ENCODE results near the gene TMEM255B. TPM values are rescaled to one million over a fixed set of nuclear protein-coding genes. Genes with fewer than 3 reads are reported as not detected.
"Not testable (repeated sequence)": the region's sequence is repeated elsewhere in the genome, so short reads cannot be mapped to it uniquely, and the experiment has no call there.

Gene TMEM255B
- total RNA-seq, 2 experiments from 2014 or later: 0.63 to 0.91 TPM

- H3K27me3 Mint-ChIP-seq: no peaks in the 10 kb centered on the region
- H3K9me3 Mint-ChIP-seq: no peaks in the 10 kb centered on the region
- no peak for DNase-seq
- no peaks in the 10 kb centered on the region for H3K4me1 Mint-ChIP-seq
- H3K4me3 Mint-ChIP-seq: no peak overlapping the region
- no peak overlapping the region for H3K27ac Mint-ChIP-seq
- CTCF ChIA-PET: interaction anchor here (0.9 kb wide), 1 partner anchor 123 kb away, joined by 3 read pairs; no protein-coding TSS in a partner anchor
- POLR2A ChIA-PET: no interaction called here
- H3K36me3 Mint-ChIP-seq (ENCODE audit: low read depth): peaks cover 3% of the 10 kb centered on the region
These were observed 64.7 kb downstream of the TMEM255B start for GRCh38 chr13:113823771-113824170.

DNA sequence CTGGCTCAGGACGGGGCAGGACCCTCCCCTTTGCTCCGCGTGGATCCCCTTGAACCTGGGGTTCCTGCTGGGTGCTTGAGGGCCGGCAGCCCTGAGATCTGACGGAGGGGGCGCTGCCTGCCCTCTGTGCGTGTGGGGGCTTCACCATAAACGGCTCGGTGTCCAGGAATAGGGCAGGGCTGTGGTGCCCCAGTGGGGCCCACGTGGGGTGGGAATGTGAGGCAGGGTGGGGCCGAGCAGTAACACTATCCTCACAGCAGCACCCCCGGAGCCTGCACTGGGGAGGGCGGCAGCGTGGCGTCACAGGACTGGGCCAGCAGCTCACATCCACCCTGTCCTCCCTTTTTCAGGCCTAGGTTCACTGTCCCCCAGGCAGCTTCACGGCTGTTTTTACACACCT, 66.8 kb downstream of the TMEM255B start:
- H3K27me3 Mint-ChIP-seq: no peaks in the 10 kb centered on the region
- no peak overlapping the region for H3K27ac Mint-ChIP-seq
- peaks cover 3% of the 10 kb centered on the region for H3K36me3 Mint-ChIP-seq (ENCODE audit: low read depth)
- POLR2A ChIA-PET: no interaction called here
- no peaks in the 10 kb centered on the region for H3K9me3 Mint-ChIP-seq
- no peak for DNase-seq
- CTCF ChIA-PET: no interaction called here
- no peaks in the 10 kb centered on the region for H3K4me1 Mint-ChIP-seq
- no peak overlapping the region for H3K4me3 Mint-ChIP-seq

DNA sequence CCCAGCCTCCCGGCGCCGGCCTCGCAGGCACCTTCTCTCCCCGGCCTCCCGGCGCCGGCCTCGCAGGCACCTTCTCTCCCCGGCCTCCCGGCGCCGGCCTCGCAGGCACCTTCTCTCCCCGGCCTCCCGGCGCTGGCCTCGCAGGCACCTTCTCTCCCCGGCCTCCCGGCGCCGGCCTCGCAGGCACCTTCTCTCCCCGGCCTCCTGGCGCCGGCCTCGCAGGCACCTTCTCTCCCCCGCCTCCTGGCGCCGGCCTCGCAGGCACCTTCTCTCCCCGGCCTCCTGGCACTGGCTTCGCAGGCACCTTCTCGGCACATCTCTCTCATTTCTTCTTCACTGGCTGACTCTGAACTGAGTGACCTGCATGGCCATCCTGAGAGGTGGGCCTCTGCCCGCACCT, 67.4 kb downstream of the TMEM255B start:
- CTCF ChIA-PET; H3K9me3 Mint-ChIP-seq; H3K27ac Mint-ChIP-seq; DNase-seq; H3K4me1 Mint-ChIP-seq; H3K27me3 Mint-ChIP-seq; H3K36me3 Mint-ChIP-seq (ENCODE audit: low read depth); POLR2A ChIA-PET; H3K4me3 Mint-ChIP-seq: not testable (repeated sequence)

- no peak for DNase-seq
- no peaks in the 10 kb centered on the region for H3K27me3 Mint-ChIP-seq
- ChIA-PET CTCF (no interaction called here), POLR2A (no interaction called here)
- H3K4me3 Mint-ChIP-seq: no peak overlapping the region
- peaks cover 3% of the 10 kb centered on the region for H3K36me3 Mint-ChIP-seq (ENCODE audit: low read depth)
- H3K9me3 Mint-ChIP-seq: no peaks in the 10 kb centered on the region
- no peak overlapping the region for H3K27ac Mint-ChIP-seq
- no peaks in the 10 kb centered on the region for H3K4me1 Mint-ChIP-seq
These were observed 68.0 kb downstream of the TMEM255B start for GRCh38 chr13:113827021-113827420.

- Mint-ChIP-seq H3K4me1 (no peaks in the 10 kb centered on the region), H3K4me3 (no peak overlapping the region), H3K27ac (no peak overlapping the region), H3K9me3 (no peaks in the 10 kb centered on the region), H3K27me3 (no peaks in the 10 kb centered on the region), H3K36me3 (ENCODE audit: low read depth) (peaks cover 1% of the 10 kb centered on the region)
- ChIA-PET CTCF (no interaction called here), POLR2A (no interaction called here)
- DNase-seq: no peak
These were observed 69.3 kb downstream of the TMEM255B start for GRCh38 chr13:113828282-113828825.

- CTCF ChIA-PET; H3K27me3 Mint-ChIP-seq; H3K36me3 Mint-ChIP-seq (ENCODE audit: low read depth): not testable (repeated sequence)
These were observed 71.5 kb downstream of the TMEM255B start for GRCh38 chr13:113830426-113830950.

DNA sequence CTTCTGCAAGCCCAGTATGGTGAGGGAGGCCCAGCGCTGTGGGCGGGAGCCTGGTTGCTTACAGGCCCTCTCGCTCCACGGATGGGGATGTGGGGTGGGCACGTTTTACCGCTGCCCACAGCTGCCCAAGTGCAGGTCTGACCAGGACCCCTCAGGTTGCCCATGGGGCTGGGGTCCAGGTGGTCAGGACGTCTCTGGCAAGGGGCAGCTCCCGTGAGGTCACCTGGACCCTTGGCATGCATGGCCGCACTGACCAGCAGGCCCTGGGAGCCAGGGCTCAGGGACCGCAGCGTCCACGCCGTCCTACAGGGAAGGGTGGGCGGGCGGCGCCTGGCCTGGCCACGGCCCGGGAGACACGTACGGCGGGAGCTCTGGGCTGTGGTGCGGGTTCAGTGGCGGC, 72.0 kb downstream of the TMEM255B start:
- Mint-ChIP-seq H3K27me3 (no peaks in the 10 kb centered on the region), H3K4me1 (peaks cover 3% of the 10 kb centered on the region)
- POLR2A ChIA-PET: no interaction called here

More at GRCh38 chr13:113830426-113830950, 71.5 kb downstream of the TMEM255B start:
- DNase-seq, POLR2A ChIA-PET, H3K27ac Mint-ChIP-seq, H3K4me1 Mint-ChIP-seq, H3K9me3 Mint-ChIP-seq, H3K4me3 Mint-ChIP-seq: not testable (repeated sequence)

DNA sequence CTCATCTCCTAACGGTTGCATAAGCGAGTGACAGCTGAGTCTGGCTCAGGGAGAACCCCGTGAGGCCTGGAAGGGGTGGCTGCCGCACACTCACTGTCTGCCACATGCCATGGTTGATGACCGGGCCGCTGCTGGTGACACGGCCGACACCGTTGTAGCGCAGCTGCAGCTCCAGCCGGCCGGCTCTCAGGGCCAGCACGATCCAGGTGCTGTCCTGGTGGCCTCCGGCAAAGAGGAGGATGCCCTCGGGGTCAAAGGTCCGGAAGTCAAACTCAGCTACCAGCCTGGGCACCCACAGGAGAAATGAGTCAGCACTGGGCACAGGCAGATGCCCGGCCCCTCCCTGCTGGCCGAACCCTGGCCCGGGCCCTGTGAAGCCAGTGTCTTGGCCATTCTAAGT, 73.2 kb downstream of the TMEM255B start:
- POLR2A ChIA-PET: no interaction called here
- DNase-seq: no peak
- Mint-ChIP-seq H3K36me3 (ENCODE audit: low read depth) (no peaks in the 10 kb centered on the region), H3K4me3 (no peak overlapping the region), H3K27me3 (no peaks in the 10 kb centered on the region), H3K4me1 (peaks cover 6% of the 10 kb centered on the region), H3K27ac (no peak overlapping the region), H3K9me3 (no peaks in the 10 kb centered on the region)
- CTCF ChIA-PET: no interaction called here

More for the DNA sequence above, 72.0 kb downstream of the TMEM255B start:
- Mint-ChIP-seq H3K36me3 (ENCODE audit: low read depth) (no peaks in the 10 kb centered on the region), H3K4me3 (no peak overlapping the region), H3K9me3 (no peaks in the 10 kb centered on the region), H3K27ac (no peak overlapping the region)
- no peak for DNase-seq
- CTCF ChIA-PET: no interaction called here

GRCh38 chr13:113832631-113833030, 73.6 kb downstream of the TMEM255B start:
- no peak for DNase-seq
- ChIA-PET CTCF (no interaction called here), POLR2A (no interaction called here)
- no peaks in the 10 kb centered on the region for H3K36me3 Mint-ChIP-seq (ENCODE audit: low read depth)
- H3K4me1 Mint-ChIP-seq: peaks cover 8% of the 10 kb centered on the region
- H3K9me3 Mint-ChIP-seq: no peaks in the 10 kb centered on the region
- no peaks in the 10 kb centered on the region for H3K27me3 Mint-ChIP-seq
- no peak overlapping the region for H3K4me3 Mint-ChIP-seq
- H3K27ac Mint-ChIP-seq: no peak overlapping the region

DNA sequence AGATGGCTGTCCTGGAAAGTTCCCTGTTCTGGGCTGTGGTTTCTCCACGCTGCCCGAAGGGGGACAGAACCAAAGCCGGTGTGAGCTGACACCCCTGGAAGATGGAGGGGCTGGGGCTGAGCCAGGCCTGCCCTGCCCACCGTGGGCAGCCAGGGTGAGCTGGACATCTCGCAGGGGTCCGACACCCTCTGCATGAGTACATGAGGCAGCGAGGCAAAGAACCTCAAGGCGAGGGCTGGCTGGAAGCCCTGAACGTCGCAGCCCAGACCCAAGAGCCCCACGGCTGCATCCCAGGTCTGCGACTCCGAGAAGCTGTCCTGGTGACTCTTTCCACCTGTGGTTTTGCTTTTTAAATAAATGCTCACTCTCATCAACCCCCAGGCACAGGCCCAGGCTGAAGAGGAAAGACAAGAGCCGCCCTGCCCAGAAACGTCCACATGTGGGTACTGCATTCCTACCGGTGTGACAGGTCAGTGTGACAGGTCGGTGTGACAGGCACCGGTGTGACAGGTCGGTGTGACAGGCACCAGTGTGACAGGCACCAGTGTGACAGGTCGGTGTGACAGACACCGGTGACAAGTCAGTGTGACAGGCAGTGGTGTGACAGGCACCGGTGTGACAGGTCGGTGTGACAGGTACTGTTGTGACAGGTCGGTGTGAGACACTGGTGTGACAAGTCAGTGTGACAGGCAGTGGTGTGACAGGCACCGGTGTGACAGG, 74.2 kb downstream of the TMEM255B start:
- no peak overlapping the region for H3K27ac Mint-ChIP-seq
- no peak for DNase-seq
- H3K4me1 Mint-ChIP-seq: peaks cover 8% of the 10 kb centered on the region
- ChIA-PET POLR2A (no interaction called here), CTCF (no interaction called here)
- H3K36me3 Mint-ChIP-seq (ENCODE audit: low read depth): no peaks in the 10 kb centered on the region
- no peaks in the 10 kb centered on the region for H3K27me3 Mint-ChIP-seq
- no peaks in the 10 kb centered on the region for H3K9me3 Mint-ChIP-seq
- H3K4me3 Mint-ChIP-seq: no peak overlapping the region

DNA sequence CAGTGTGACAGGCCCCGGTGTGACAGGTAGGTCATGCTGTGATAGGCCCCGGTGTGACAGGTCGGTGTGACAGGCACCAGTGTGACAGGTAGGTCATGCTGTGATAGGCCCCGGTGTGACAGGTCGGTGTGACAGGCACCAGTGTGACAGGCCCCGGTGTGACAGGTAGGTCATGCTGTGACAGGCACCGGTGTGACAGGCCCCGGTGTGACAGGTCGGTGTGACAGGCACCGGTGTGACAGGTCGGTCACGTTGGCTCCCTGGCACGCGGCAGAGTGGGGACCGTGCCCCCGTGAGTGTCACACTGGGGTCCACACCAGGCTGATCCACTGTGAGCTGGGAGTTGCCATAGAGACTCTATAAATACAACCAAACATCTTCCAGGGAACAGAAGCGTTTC, 75.0 kb downstream of the TMEM255B start:
- DNase-seq; POLR2A ChIA-PET; H3K9me3 Mint-ChIP-seq; H3K4me3 Mint-ChIP-seq; H3K27me3 Mint-ChIP-seq; H3K4me1 Mint-ChIP-seq; H3K27ac Mint-ChIP-seq; CTCF ChIA-PET; H3K36me3 Mint-ChIP-seq (ENCODE audit: low read depth): not testable (repeated sequence)

- Mint-ChIP-seq H3K27ac (no peak overlapping the region), H3K9me3 (no peaks in the 10 kb centered on the region), H3K27me3 (no peaks in the 10 kb centered on the region), H3K36me3 (ENCODE audit: low read depth) (no peaks in the 10 kb centered on the region), H3K4me3 (no peak overlapping the region), H3K4me1 (peaks cover 8% of the 10 kb centered on the region)
- POLR2A ChIA-PET: no interaction called here
- CTCF ChIA-PET: no interaction called here
- no peak for DNase-seq
These were observed 75.6 kb downstream of the TMEM255B start for GRCh38 chr13:113834496-113835200.

- Mint-ChIP-seq H3K4me1 (peaks cover 8% of the 10 kb centered on the region), H3K4me3 (no peak overlapping the region)
These were observed 76.6 kb downstream of the TMEM255B start for GRCh38 chr13:113835461-113836270.

More at GRCh38 chr13:113835461-113836270, 76.6 kb downstream of the TMEM255B start:
- Mint-ChIP-seq H3K36me3 (ENCODE audit: low read depth) (no peaks in the 10 kb centered on the region), H3K27ac (no peak overlapping the region), H3K9me3 (no peaks in the 10 kb centered on the region), H3K27me3 (no peaks in the 10 kb centered on the region)
- no peak for DNase-seq
- ChIA-PET POLR2A (no interaction called here), CTCF (no interaction called here)
